Esophagus squamous epithelium (tissue), 5 donors: ENCODE measurements around the gene MPP4. TPM values are rescaled to one million over a fixed set of nuclear protein-coding genes. Genes with fewer than 3 reads are reported as not detected.

Source experiments
- DNase-seq: peaks from one replicate; lab custom pipeline; 2025; lab: John Stamatoyannopoulos, UW
- H3K27ac ChIP-seq, 4 donors: fragments of 200-600 bp; sonication (generic); one replicate each; pipeline ENCODE4 v1.5.1; 2016 to 2019; ENCODE audit warnings: mild to moderate bottlenecking in 1 of 4
- H3K27me3 ChIP-seq, 4 donors: fragments of 200-600 bp; sonication (generic); 1 replicate in 3 of 4; 2 replicates in 1 of 4; pipeline versions ENCODE4 v1.5.1 to v1.6.0; 2017 to 2021; ENCODE audit warnings: antibody characterized with exemption in 1 of 4
- H3K36me3 ChIP-seq, 3 donors: fragments of 200-600 bp; sonication (generic); one replicate each; pipeline ENCODE4 v1.5.1; 2016 to 2019
- H3K4me1 ChIP-seq, 3 donors: fragments of 200-600 bp; sonication (generic); one replicate each; pipeline ENCODE4 v1.5.1; 2017 to 2019
- H3K4me3 ChIP-seq, 4 donors: fragments of 200-600 bp; sonication (generic); 1 replicate in 3 of 4; 2 replicates in 1 of 4; pipeline ENCODE4 v1.5.1; 2016 to 2019; ENCODE audit warnings: mild to moderate bottlenecking in 2 of 4, moderate library complexity in 1 of 4
- H3K9me3 ChIP-seq, 3 donors: fragments of 200-600 bp; sonication (generic); one replicate each; pipeline ENCODE4 v1.5.1; 2016 to 2019
- CTCF ChIP-seq, 6 experiments: fragments of 450-650 bp in 4 of 6; fragments of 200-600 bp in 2 of 6; sonication (generic) in 2 of 6; IDR thresholded peaks; one replicate each; pipeline ENCODE4 v1.5.1; 2016 to 2019; ENCODE audit warnings: antibody characterized with exemption in 6 of 6, mild to moderate bottlenecking in 4 of 6, moderate library complexity in 4 of 6
- POLR2A ChIP-seq, 4 donors: fragments of 450-650 bp; IDR thresholded peaks; one replicate each; pipeline ENCODE4 v1.6.1; 2017; ENCODE audit warnings: antibody characterized with exemption in 4 of 4, mild to moderate bottlenecking in 4 of 4, moderate library complexity in 3 of 4
- WGBS, 2 donors: methylation state at CpG; one replicate each; pipeline ENCODE4 v1.1.5; 2018; 5-methylcytosine and 5-hydroxymethylcytosine counted together
- intact Hi-C: fragments of 100-400 bp; cut with DNase I; formaldehyde crosslinking; loops from one replicate; pipeline ENCODE4 v1.15.0; 2022
- total RNA-seq, 4 donors: library from RNA; depleted of rRNA; stranded (reverse); fragments of >200 nt; gene quantifications; one replicate each; pipeline ENCODE4 v1.1.0, GENCODE V29; 2016
- donor health status: DM: yes; HTN: yes; CAD: no.

MPP4 gene
- total RNA-seq, 4 donors from 2014 or later, result 0.19 TPM; not detected in 3

GRCh38 chr2:201656740-201657139, 41.7 kb downstream of the MPP4 start:
- intact Hi-C loops, result no loop called here
- WGBS, 2 donors, result 71 to 76% methylated on average over 5 of the region's 5 CpGs
- Histone ChIP-seq H3K27ac (no peak overlapping the region), H3K4me1 (peaks cover 2 to 13% (median 4%) of the 10 kb centered on the region in 3 donors), H3K36me3 (no peaks in the 10 kb centered on the region), H3K4me3 (no peak overlapping the region), H3K9me3 (no peaks in the 10 kb centered on the region), H3K27me3 (no peaks in the 10 kb centered on the region)
- TF ChIP-seq CTCF (IDR thresholded peaks at IDR 0.05) (no peak), POLR2A (IDR thresholded peaks at IDR 0.05) (no peak)
- no peak for DNase-seq

- Histone ChIP-seq H3K36me3 (no peaks in the 10 kb centered on the region), H3K27ac (no peak overlapping the region), H3K4me3 (no peak overlapping the region), H3K9me3 (no peaks in the 10 kb centered on the region), H3K4me1 (peaks cover 2 to 13% (median 4%) of the 10 kb centered on the region in 3 donors), H3K27me3 (no peaks in the 10 kb centered on the region)
- intact Hi-C loops, result no loop called here
- TF ChIP-seq POLR2A (IDR thresholded peaks at IDR 0.05) (no peak), CTCF (IDR thresholded peaks at IDR 0.05) (no peak)
- WGBS, 2 donors, result 93 to 94% methylated on average over 5 to 11 of the region's 11 CpGs
- DNase-seq, result no peak
Measured at GRCh38 chr2:201656102-201656501, 42.3 kb downstream of the MPP4 start.

- intact Hi-C loops, result no loop called here
- H3K27me3 ChIP-seq, result no peaks in the 10 kb centered on the region
- WGBS, 2 donors, result 83 to 86% methylated on average over 5 of the region's 5 CpGs
- DNase-seq, result no peak
- no peak overlapping the region for H3K27ac ChIP-seq
- H3K4me1 ChIP-seq, result peaks cover 2 to 6% (median 4%) of the 10 kb centered on the region in 3 donors
- no peak overlapping the region for H3K4me3 ChIP-seq
- H3K36me3 ChIP-seq, result no peaks in the 10 kb centered on the region
- no peak for TF ChIP-seq CTCF (IDR thresholded peaks at IDR 0.05)
- TF ChIP-seq POLR2A (IDR thresholded peaks at IDR 0.05), result no peak
- no peaks in the 10 kb centered on the region for H3K9me3 ChIP-seq
Measured at GRCh38 chr2:201654616-201655384, 43.6 kb downstream of the MPP4 start.

DNA sequence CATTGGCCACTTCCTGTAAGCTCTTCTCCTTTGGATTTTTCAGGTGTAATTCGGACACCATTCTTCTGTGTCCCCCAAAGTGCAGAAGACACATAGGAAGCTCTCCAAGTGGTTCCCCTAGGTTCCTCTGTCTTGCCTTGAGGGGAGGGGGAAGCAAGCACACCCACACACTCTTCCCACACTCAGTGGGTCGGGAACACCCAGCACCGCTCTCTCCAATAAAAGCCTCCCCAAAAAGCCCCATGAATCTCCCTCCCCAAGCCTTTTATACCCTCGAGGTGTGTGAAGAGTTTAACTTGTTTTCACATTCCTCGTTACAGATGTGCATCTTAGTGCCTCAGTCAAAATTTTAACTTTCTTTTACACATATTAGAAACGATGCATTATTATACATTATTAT, 45.2 kb downstream of the MPP4 start:
- Histone ChIP-seq H3K9me3 (no peaks in the 10 kb centered on the region), H3K36me3 (no peaks in the 10 kb centered on the region), H3K27ac (peak overlapping the region in 1 of 4 donors; percentile 47), H3K4me3 (no peak overlapping the region), H3K27me3 (no peaks in the 10 kb centered on the region), H3K4me1 (peaks cover 2 to 6% (median 4%) of the 10 kb centered on the region in 3 donors)
- intact Hi-C loops, result no loop called here
- no peak for DNase-seq
- TF ChIP-seq CTCF (IDR thresholded peaks at IDR 0.05) (no peak), POLR2A (IDR thresholded peaks at IDR 0.05) (no peak)
- WGBS, 2 donors, result 68 to 70% methylated on average over 6 of the region's 6 CpGs

DNA sequence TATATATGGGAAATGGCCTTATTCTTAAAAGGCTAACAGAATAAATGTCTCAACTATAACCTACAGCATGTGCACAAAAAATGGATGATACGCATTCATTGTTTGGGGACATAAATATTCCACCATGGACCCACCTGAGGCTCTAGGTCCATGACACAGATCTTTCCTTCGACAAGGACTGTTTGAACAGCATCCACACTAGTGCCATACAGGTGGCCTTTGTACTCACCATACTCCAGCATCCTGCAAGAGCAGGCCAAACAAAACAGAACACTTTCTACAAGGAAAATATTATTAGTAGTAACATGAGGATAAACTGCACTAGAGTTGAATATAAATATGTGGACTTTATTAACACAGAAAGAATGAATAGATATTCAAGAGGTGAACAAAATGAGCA, 49.0 kb downstream of the MPP4 start:
- Histone ChIP-seq H3K36me3 (no peaks in the 10 kb centered on the region), H3K4me3 (no peak overlapping the region), H3K4me1 (peaks cover 2 to 20% (median 4%) of the 10 kb centered on the region in 3 donors), H3K9me3 (no peaks in the 10 kb centered on the region), H3K27me3 (no peaks in the 10 kb centered on the region), H3K27ac (no peak overlapping the region)
- intact Hi-C loops, result no loop called here
- no peak for DNase-seq
- 87 to 88% methylated on average over 2 of the region's 2 CpGs for WGBS, 2 donors
- TF ChIP-seq CTCF (IDR thresholded peaks at IDR 0.05), result no peak
- no peak for TF ChIP-seq POLR2A (IDR thresholded peaks at IDR 0.05)
